H9 (cell line): Measurements from ENCODE around the gene KIF6. TPM values are rescaled to one million over a fixed set of nuclear protein-coding genes. Genes with fewer than 3 reads are reported as not detected.

Experiments
- DNase-seq: peaks from one replicate; pipeline ENCODE4 v3.0.0-alpha.2; 2017
- H2AFZ ChIP-seq: one replicate; pipeline ENCODE4 v1.6.1; 2013; ENCODE audit warnings: mild to moderate bottlenecking, low read length, control low read depth, moderate library complexity
- H2AK5ac ChIP-seq: 2 replicates; pipeline ENCODE4 v1.6.1; 2013; ENCODE audit warnings: low read length, control low read depth, mixed read lengths; ENCODE audit not compliant: insufficient read length
- H2BK120ac ChIP-seq: one replicate; pipeline ENCODE4 v1.6.1; 2013; ENCODE audit warnings: low read depth, mild to moderate bottlenecking, low read length, control low read depth, inconsistent platforms; ENCODE audit not compliant: poor library complexity, severe bottlenecking
- H2BK12ac ChIP-seq: 2 replicates; pipeline ENCODE4 v1.6.1; 2013; ENCODE audit warnings: low read length, control low read depth, mixed read lengths, low read depth; ENCODE audit not compliant: insufficient read length
- H2BK15ac ChIP-seq: 2 replicates; pipeline ENCODE4 v1.6.1; 2013; ENCODE audit warnings: low read depth, low read length, control low read depth
- H2BK20ac ChIP-seq: one replicate; pipeline ENCODE4 v1.6.1; 2013; ENCODE audit warnings: low read depth, mild to moderate bottlenecking, low read length, control low read depth, inconsistent platforms; ENCODE audit not compliant: poor library complexity, severe bottlenecking
- H2BK5ac ChIP-seq: 2 replicates; pipeline ENCODE4 v1.6.1; 2013; ENCODE audit warnings: low read length, control low read depth, mixed read lengths; ENCODE audit not compliant: insufficient read length
- H3K14ac ChIP-seq: 2 replicates; pipeline ENCODE4 v1.6.1; 2013; ENCODE audit warnings: low read length, control low read depth; ENCODE audit not compliant: insufficient read depth
- H3K18ac ChIP-seq: 2 replicates; pipeline ENCODE4 v1.6.1; 2013; ENCODE audit warnings: low read depth, mild to moderate bottlenecking, mixed read lengths, low read length, control low read depth; ENCODE audit not compliant: insufficient read length
- H3K23ac ChIP-seq: 2 replicates; pipeline ENCODE4 v1.6.1; 2013; ENCODE audit warnings: low read length, control low read depth, mixed read lengths, low read depth; ENCODE audit not compliant: insufficient read length
- H3K23me2 ChIP-seq: 2 replicates; pipeline ENCODE4 v1.6.1; 2013; ENCODE audit warnings: low read depth, mild to moderate bottlenecking, mixed read lengths, low read length, control low read depth; ENCODE audit not compliant: insufficient read length, poor library complexity, severe bottlenecking
- H3K27ac ChIP-seq: 2 replicates; pipeline ENCODE4 v1.5.1; 2013; ENCODE audit warnings: low read length, control low read depth, mixed read lengths, low read depth; ENCODE audit not compliant: insufficient read length
- H3K27me3 ChIP-seq: 2 replicates; pipeline ENCODE4 v1.6.1; 2013; ENCODE audit warnings: low read length, control low read depth, inconsistent platforms; ENCODE audit not compliant: insufficient read depth
- H3K4ac ChIP-seq: 2 replicates; pipeline ENCODE4 v1.6.1; 2013; ENCODE audit warnings: low read depth, mild to moderate bottlenecking, control low read depth, inconsistent platforms, low read length, moderate library complexity
- H3K4me1 ChIP-seq: 2 replicates; pipeline ENCODE4 v1.6.1; 2013; ENCODE audit warnings: low read length, control low read depth, inconsistent platforms; ENCODE audit not compliant: insufficient read depth
- H3K4me2 ChIP-seq: 2 replicates; pipeline ENCODE4 v1.6.1; 2013; ENCODE audit warnings: low read length, control low read depth, mixed read lengths; ENCODE audit not compliant: insufficient read length, insufficient read depth
- H3K56ac ChIP-seq: 2 replicates; pipeline ENCODE4 v1.6.1; 2013; ENCODE audit warnings: low read depth, mild to moderate bottlenecking, mixed read lengths, low read length, control low read depth; ENCODE audit not compliant: insufficient read length
- H3K79me1 ChIP-seq: 2 replicates; pipeline ENCODE4 v1.6.1; 2013; ENCODE audit warnings: low read depth, mild to moderate bottlenecking, moderate library complexity, low read length, control low read depth, inconsistent platforms; ENCODE audit not compliant: insufficient read depth, poor library complexity, severe bottlenecking
- H3K79me2 ChIP-seq: 2 replicates; pipeline ENCODE4 v1.6.1; 2013; ENCODE audit warnings: low read length, control low read depth, inconsistent platforms; ENCODE audit not compliant: insufficient read depth
- H3K9ac ChIP-seq: 2 replicates; pipeline ENCODE4 v1.6.1; 2013; ENCODE audit warnings: low read length, control low read depth, mixed read lengths; ENCODE audit not compliant: insufficient read length; ENCODE audit errors: extremely low read depth
- H3K9me3 ChIP-seq: one replicate; pipeline ENCODE4 v1.6.1; 2013; ENCODE audit warnings: low read depth, low read length, inconsistent platforms; ENCODE audit not compliant: control insufficient read depth
- H3T11ph ChIP-seq: one replicate; pipeline ENCODE4 v1.6.1; 2013; ENCODE audit warnings: mild to moderate bottlenecking, low read length, control low read depth, inconsistent platforms
- H4K20me1 ChIP-seq: one replicate; pipeline ENCODE4 v1.6.1; 2013; ENCODE audit not compliant: control insufficient read depth, insufficient read length, insufficient read depth
- H4K5ac ChIP-seq: 2 replicates; pipeline ENCODE4 v1.6.1; 2013; ENCODE audit warnings: low read depth, mild to moderate bottlenecking, mixed read lengths, low read length, control low read depth; ENCODE audit not compliant: insufficient read length
- H4K8ac ChIP-seq: replicated peaks from 2 replicates; pipeline ENCODE4 v1.6.1; 2013; ENCODE audit warnings: low read length, control low read depth, mixed read lengths, low read depth; ENCODE audit not compliant: insufficient read length
- H4K91ac ChIP-seq: 2 replicates; pipeline ENCODE4 v1.6.1; 2013; ENCODE audit warnings: low read depth, mild to moderate bottlenecking, moderate library complexity, mixed read lengths, low read length, control low read depth; ENCODE audit not compliant: insufficient read length
- H3K27ac Mint-ChIP-seq, 3 experiments: 2 replicates in 2 of 3; 3 replicates in 1 of 3; pipeline ENCODE4 v1.8.0; 2020 to 2021; ENCODE audit warnings: mixed read lengths in 3 of 3, mild to moderate bottlenecking in 1 of 3, moderate library complexity in 1 of 3
- H3K27me3 Mint-ChIP-seq: 2 replicates; pipeline ENCODE4 v1.8.0; 2021; ENCODE audit warnings: low read depth, mild to moderate bottlenecking, moderate library complexity, mixed read lengths
- H3K36me3 Mint-ChIP-seq, 3 experiments: 2 replicates in 2 of 3; 3 replicates in 1 of 3; pipeline ENCODE4 v1.8.0; 2020 to 2021; ENCODE audit warnings: low read depth in 3 of 3, mixed read lengths in 3 of 3; ENCODE audit not compliant: insufficient read depth in 1 of 3
- H3K4me1 Mint-ChIP-seq, 2 experiments: 2 replicates each; pipeline ENCODE4 v1.8.0; 2020; ENCODE audit warnings: mixed read lengths in 2 of 2
- H3K4me3 Mint-ChIP-seq, 2 experiments: 2 replicates in 1 of 2; 3 replicates in 1 of 2; pipeline ENCODE4 v1.8.0; 2020 to 2021; ENCODE audit warnings: mild to moderate bottlenecking in 2 of 2, mixed read lengths in 2 of 2, moderate library complexity in 1 of 2
- H3K9me3 Mint-ChIP-seq, 2 experiments: 2 replicates in 1 of 2; 3 replicates in 1 of 2; pipeline ENCODE4 v1.8.0; 2020; ENCODE audit warnings: mild to moderate bottlenecking in 2 of 2, mixed read lengths in 2 of 2, moderate library complexity in 1 of 2
- CTCF ChIP-seq: fragments of 200-600 bp; sonication (generic); conservative IDR thresholded peaks from 3 replicates; pipeline ENCODE4 v1.8.0; 2021; ENCODE audit warnings: antibody characterized with exemption, mild to moderate bottlenecking
- WGBS: extraction: QIAGEN DNeasy Blood & Tissue Kit; methylation state at CpG from one replicate; pipeline ENCODE4 v1.1.7; 2013; ENCODE audit warnings: missing lambda C conversion rate, low lambda C conversion rate, mixed read lengths; ENCODE audit not compliant: insufficient read length; ENCODE audit errors: extremely low coverage; 5-methylcytosine and 5-hydroxymethylcytosine counted together
- total RNA-seq: library from RNA; stranded (reverse); gene quantifications from 2 replicates; pipeline ENCODE4 v1.2.1, GENCODE V29; 2021

The KIF6 gene
- total RNA-seq, 1 experiment from 2014 or later: 0.63 TPM

GRCh38 chr6:39666706-39667489, 58.3 kb downstream of the KIF6 start:
- WGBS: no CpG with 5 or more reads among the region's 9 CpGs
- H3K27me3 ChIP-seq: no peaks in the 10 kb centered on the region
- H2BK120ac ChIP-seq: no peak overlapping the region
- H3K27ac Mint-ChIP-seq: 0 out of 7 replicates have a peak overlapping the region, but pooled peaks of 1 of the 3 experiments have one; percentile 68
- H2BK20ac ChIP-seq: no peak overlapping the region
- no peak overlapping the region for H4K8ac ChIP-seq
- H3K4me1 Mint-ChIP-seq: peaks cover 19 to 23% of the 10 kb centered on the region in 2 experiments
- H4K5ac ChIP-seq: no peak overlapping the region
- no peak overlapping the region for H3K9ac ChIP-seq
- H4K20me1 ChIP-seq: no peaks in the 10 kb centered on the region
- H2BK12ac ChIP-seq: no peak overlapping the region
- H3K9me3 Mint-ChIP-seq: no peaks in the 10 kb centered on the region
- no peak overlapping the region for H3K56ac ChIP-seq
- no peak overlapping the region for H3K4ac ChIP-seq
- no peaks in the 10 kb centered on the region for H3K79me2 ChIP-seq
- no peaks in the 10 kb centered on the region for H3K23me2 ChIP-seq
- H3K79me1 ChIP-seq: no peaks in the 10 kb centered on the region
- no peak overlapping the region for H3K14ac ChIP-seq
- peak; percentile 41 for DNase-seq
- H2BK15ac ChIP-seq: no peak overlapping the region
- no peaks in the 10 kb centered on the region for H3K9me3 ChIP-seq
- H3K36me3 Mint-ChIP-seq: no peaks in the 10 kb centered on the region
- no peak overlapping the region for H3K18ac ChIP-seq
- H3K27ac ChIP-seq: no peak overlapping the region
- TF ChIP-seq CTCF: no peak
- H3K4me3 Mint-ChIP-seq: no peak overlapping the region
- H4K91ac ChIP-seq: no peak overlapping the region
- no peak overlapping the region for H3K23ac ChIP-seq
- H3K27me3 Mint-ChIP-seq: no peaks in the 10 kb centered on the region
- no peak overlapping the region for H2AFZ ChIP-seq
- H3K4me1 ChIP-seq: peaks cover 4% of the 10 kb centered on the region; the same call in 1 of the 2 replicates
- no peak overlapping the region for H2BK5ac ChIP-seq
- H2AK5ac ChIP-seq: no peak overlapping the region
- no peak overlapping the region for H3K4me2 ChIP-seq
- H3T11ph ChIP-seq: no peak overlapping the region
